HepG2 (cell line): ENCODE measurements around the gene P2RX7. TPM values are rescaled to one million over a fixed set of nuclear protein-coding genes. Genes with fewer than 3 reads are reported as not detected.

Experiments used
- ATF7-NPFF ChIP-seq: sonication (generic); formaldehyde crosslinking; IDR thresholded peaks from 2 replicates; pipeline ENCODE4 v1.8.1; 2023; ENCODE audit warnings: mild to moderate bottlenecking, low read depth, missing genetic modification reagents, moderate library complexity
- BHLHE40 ChIP-seq: IDR thresholded peaks from 2 replicates; pipeline ENCODE4 v1.6.1; 2011; ENCODE audit warnings: low read length, improper control_type of control experiment
- CBX2 ChIP-seq, 2 experiments: fragments of 200-600 bp in 1 of 2; sonication (generic); formaldehyde crosslinking in 1 of 2; IDR thresholded peaks; 2 replicates each; pipeline versions ENCODE4 v1.7.0 to v1.8.1; 2018 to 2022; ENCODE audit warnings: low read depth in 2 of 2, low read length in 1 of 2, mild to moderate bottlenecking in 1 of 2, missing genetic modification reagents in 1 of 2
- FOXA3 ChIP-seq: IDR thresholded peaks from 2 replicates; pipeline ENCODE4 v1.6.1; 2016; ENCODE audit warnings: missing genetic modification reagents, missing compliant biosample characterization
- KDM2A ChIP-seq: sonication (generic); formaldehyde crosslinking; IDR thresholded peaks from 2 replicates; pipeline ENCODE4 v1.4.0; 2020; ENCODE audit warnings: low read depth, missing genetic modification reagents, borderline replicate concordance
- MEF2D ChIP-seq: sonication (generic); formaldehyde crosslinking; IDR thresholded peaks from 2 replicates; pipeline ENCODE4 v1.5.1; 2020; ENCODE audit warnings: mild to moderate bottlenecking, missing genetic modification reagents
- SMARCC2 ChIP-seq: fragments of 450-650 bp; IDR thresholded peaks from 2 replicates; pipeline ENCODE4 v1.6.1; 2017; ENCODE audit warnings: antibody characterized with exemption, mild to moderate bottlenecking
- ZFAT ChIP-seq: sonication (generic); formaldehyde crosslinking; conservative IDR thresholded peaks from 2 replicates; pipeline ENCODE4 v1.8.1; 2023; ENCODE audit warnings: missing genetic modification reagents, inconsistent platforms
- ZNF644 ChIP-seq: IDR thresholded peaks from 2 replicates; pipeline ENCODE4 v1.6.1; 2016; ENCODE audit warnings: low read depth
- ZNF7 ChIP-seq: IDR thresholded peaks from 2 replicates; pipeline ENCODE4 v1.6.1; 2016; ENCODE audit warnings: missing biosample characterization, missing genetic modification reagents
- polyA plus RNA-seq, 8 experiments: library from polyadenylated mRNA; depleted of rRNA in 3 of 8; stranded (reverse) in 7 of 8; unstranded in 1 of 8; fragments of >200 nt; fragmentation: Illumina TruSeq in 4 of 8; extraction: Trizol in 4 of 8; gene quantifications; 2 replicates each; pipeline versions ENCODE4 v1.2.1 to v1.2.3, GENCODE V29; 2011 to 2016; ENCODE audit warnings: low read depth in 4 of 8, missing spikeins in 1 of 8, mixed read lengths in 1 of 8; ENCODE audit not compliant: insufficient read depth in 1 of 8
- total RNA-seq, 5 experiments: library from RNA; depleted of rRNA; stranded (reverse); fragments of >200 nt; fragmentation: Illumina TruSeq; extraction: Trizol; gene quantifications; 2 replicates each; pipeline ENCODE4 v1.2.3, GENCODE V29; 2016; ENCODE audit warnings: low read depth in 1 of 5
- TF ChIP-seq, protein P1 (sequence below): IDR thresholded peaks from 2 replicates; pipeline ENCODE4 v1.4.0; 2020; ENCODE audit warnings: mild to moderate bottlenecking, missing genetic modification reagents
- TF ChIP-seq, protein P2 (sequence below): sonication (generic); formaldehyde crosslinking; IDR thresholded peaks from 2 replicates; pipeline ENCODE4 v1.9.0; 2021; ENCODE audit warnings: missing genetic modification reagents, borderline replicate concordance
- TF ChIP-seq, protein P3 (sequence below): IDR thresholded peaks from 2 replicates; pipeline ENCODE4 v1.6.1; 2016; ENCODE audit warnings: missing compliant biosample characterization, missing genetic modification reagents, borderline replicate concordance
- TF ChIP-seq, protein P4 (sequence below): sonication (generic); formaldehyde crosslinking; IDR thresholded peaks from 2 replicates; pipeline ENCODE4 v1.9.0; 2022; ENCODE audit warnings: missing genetic modification reagents, mild to moderate bottlenecking, borderline replicate concordance
- TF ChIP-seq, protein P5 (sequence below): IDR thresholded peaks from 2 replicates; pipeline ENCODE4 v1.6.1; 2016; ENCODE audit warnings: low read depth, control low read depth

P2RX7 gene
- total and polyA plus RNA-seq, 2 of the 13 experiments (the other 11 are each of a cell fraction or from before 2014, with no cell fraction given) = 0.13 to 0.73 TPM

DNA sequence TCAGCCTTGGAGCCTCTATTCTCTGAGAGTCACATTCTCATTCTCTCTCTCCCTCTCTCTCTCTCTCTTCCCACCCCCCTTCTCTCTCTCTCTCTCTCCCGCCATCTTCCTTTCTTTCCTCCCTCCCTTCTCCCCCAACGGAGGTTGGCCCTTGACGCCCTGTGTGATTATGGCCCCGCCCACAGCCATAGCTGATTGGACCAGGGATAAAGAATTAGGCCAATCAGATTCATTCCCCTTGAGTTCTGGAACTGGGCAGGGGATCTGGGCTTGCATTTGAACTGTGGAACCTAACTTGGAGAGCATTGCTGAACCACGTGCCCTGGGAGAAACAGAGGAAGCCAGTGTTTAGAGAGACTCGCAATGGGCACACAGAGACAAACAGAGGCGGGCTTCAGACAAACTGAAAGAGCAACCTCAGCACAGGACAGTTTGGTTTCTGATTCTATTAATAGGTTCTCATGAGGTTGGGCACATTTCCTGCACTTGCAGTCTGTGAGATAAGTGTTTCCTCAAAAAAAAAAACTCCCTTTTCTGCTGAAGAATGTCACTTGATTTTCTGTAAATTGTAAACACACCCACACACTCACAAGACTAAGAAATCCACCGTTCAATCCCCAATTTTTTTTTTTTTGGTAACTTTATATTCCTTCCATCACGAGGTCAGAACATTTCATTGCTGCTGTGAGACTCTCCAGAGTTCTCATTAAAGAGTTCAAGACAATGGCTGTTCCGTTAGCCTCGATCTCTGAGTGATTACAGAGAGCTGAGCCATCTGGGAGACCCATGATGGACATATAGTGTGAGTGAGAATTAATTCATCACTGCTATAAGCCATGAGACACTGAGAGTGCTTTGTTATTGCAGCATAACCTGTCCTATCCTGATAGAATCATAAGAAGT lies 3.5 kb upstream of the P2RX7 start (continued):
- TF ChIP-seq MEF2D (CRISPR knock-in tag) = peak; percentile 49; the same call in 1 of the 2 replicates
- TF ChIP-seq, protein P1, sequence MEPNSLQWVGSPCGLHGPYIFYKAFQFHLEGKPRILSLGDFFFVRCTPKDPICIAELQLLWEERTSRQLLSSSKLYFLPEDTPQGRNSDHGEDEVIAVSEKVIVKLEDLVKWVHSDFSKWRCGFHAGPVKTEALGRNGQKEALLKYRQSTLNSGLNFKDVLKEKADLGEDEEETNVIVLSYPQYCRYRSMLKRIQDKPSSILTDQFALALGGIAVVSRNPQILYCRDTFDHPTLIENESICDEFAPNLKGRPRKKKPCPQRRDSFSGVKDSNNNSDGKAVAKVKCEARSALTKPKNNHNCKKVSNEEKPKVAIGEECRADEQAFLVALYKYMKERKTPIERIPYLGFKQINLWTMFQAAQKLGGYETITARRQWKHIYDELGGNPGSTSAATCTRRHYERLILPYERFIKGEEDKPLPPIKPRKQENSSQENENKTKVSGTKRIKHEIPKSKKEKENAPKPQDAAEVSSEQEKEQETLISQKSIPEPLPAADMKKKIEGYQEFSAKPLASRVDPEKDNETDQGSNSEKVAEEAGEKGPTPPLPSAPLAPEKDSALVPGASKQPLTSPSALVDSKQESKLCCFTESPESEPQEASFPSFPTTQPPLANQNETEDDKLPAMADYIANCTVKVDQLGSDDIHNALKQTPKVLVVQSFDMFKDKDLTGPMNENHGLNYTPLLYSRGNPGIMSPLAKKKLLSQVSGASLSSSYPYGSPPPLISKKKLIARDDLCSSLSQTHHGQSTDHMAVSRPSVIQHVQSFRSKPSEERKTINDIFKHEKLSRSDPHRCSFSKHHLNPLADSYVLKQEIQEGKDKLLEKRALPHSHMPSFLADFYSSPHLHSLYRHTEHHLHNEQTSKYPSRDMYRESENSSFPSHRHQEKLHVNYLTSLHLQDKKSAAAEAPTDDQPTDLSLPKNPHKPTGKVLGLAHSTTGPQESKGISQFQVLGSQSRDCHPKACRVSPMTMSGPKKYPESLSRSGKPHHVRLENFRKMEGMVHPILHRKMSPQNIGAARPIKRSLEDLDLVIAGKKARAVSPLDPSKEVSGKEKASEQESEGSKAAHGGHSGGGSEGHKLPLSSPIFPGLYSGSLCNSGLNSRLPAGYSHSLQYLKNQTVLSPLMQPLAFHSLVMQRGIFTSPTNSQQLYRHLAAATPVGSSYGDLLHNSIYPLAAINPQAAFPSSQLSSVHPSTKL (CRISPR knock-in tag) = peak; percentile 52
- TF ChIP-seq, protein P2, sequence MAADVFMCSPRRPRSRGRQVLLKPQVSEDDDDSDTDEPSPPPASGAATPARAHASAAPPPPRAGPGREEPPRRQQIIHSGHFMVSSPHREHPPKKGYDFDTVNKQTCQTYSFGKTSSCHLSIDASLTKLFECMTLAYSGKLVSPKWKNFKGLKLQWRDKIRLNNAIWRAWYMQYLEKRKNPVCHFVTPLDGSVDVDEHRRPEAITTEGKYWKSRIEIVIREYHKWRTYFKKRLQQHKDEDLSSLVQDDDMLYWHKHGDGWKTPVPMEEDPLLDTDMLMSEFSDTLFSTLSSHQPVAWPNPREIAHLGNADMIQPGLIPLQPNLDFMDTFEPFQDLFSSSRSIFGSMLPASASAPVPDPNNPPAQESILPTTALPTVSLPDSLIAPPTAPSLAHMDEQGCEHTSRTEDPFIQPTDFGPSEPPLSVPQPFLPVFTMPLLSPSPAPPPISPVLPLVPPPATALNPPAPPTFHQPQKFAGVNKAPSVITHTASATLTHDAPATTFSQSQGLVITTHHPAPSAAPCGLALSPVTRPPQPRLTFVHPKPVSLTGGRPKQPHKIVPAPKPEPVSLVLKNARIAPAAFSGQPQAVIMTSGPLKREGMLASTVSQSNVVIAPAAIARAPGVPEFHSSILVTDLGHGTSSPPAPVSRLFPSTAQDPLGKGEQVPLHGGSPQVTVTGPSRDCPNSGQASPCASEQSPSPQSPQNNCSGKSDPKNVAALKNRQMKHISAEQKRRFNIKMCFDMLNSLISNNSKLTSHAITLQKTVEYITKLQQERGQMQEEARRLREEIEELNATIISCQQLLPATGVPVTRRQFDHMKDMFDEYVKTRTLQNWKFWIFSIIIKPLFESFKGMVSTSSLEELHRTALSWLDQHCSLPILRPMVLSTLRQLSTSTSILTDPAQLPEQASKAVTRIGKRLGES (CRISPR knock-in tag) = peak; percentile 55; the same call in 1 of the 2 replicates
- no peak for TF ChIP-seq ZNF7
- no peak for TF ChIP-seq ZFAT (CRISPR knock-in tag)
- no peak for TF ChIP-seq CBX2 (IDR thresholded peaks at IDR 0.05; ENCODE audit: low read depth, low read length)
- TF ChIP-seq CBX2 (CRISPR knock-in tag; IDR thresholded peaks at IDR 0.05; ENCODE audit: low read depth) = no peak
- TF ChIP-seq, protein P3, sequence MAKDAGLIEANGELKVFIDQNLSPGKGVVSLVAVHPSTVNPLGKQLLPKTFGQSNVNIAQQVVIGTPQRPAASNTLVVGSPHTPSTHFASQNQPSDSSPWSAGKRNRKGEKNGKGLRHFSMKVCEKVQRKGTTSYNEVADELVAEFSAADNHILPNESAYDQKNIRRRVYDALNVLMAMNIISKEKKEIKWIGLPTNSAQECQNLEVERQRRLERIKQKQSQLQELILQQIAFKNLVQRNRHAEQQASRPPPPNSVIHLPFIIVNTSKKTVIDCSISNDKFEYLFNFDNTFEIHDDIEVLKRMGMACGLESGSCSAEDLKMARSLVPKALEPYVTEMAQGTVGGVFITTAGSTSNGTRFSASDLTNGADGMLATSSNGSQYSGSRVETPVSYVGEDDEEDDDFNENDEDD (CRISPR knock-in tag) = peak; percentile 84; the same call in 1 of the 2 replicates
- peak; percentile 92 for TF ChIP-seq ZNF644 (CRISPR knock-in tag)
- TF ChIP-seq KDM2A (CRISPR knock-in tag) = 0 out of 2 replicates have a peak, but pooled peaks have one; percentile 23
- 0 out of 2 replicates have a peak, but pooled peaks have one; percentile 39 for TF ChIP-seq ATF7-NPFF (CRISPR knock-in tag)
- no peak for TF ChIP-seq SMARCC2
- peak; percentile 41; the same call in 1 of the 2 replicates for TF ChIP-seq FOXA3
- TF ChIP-seq, protein P4, sequence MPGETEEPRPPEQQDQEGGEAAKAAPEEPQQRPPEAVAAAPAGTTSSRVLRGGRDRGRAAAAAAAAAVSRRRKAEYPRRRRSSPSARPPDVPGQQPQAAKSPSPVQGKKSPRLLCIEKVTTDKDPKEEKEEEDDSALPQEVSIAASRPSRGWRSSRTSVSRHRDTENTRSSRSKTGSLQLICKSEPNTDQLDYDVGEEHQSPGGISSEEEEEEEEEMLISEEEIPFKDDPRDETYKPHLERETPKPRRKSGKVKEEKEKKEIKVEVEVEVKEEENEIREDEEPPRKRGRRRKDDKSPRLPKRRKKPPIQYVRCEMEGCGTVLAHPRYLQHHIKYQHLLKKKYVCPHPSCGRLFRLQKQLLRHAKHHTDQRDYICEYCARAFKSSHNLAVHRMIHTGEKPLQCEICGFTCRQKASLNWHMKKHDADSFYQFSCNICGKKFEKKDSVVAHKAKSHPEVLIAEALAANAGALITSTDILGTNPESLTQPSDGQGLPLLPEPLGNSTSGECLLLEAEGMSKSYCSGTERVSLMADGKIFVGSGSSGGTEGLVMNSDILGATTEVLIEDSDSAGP (CRISPR knock-in tag) = no peak
- TF ChIP-seq, protein P5, sequence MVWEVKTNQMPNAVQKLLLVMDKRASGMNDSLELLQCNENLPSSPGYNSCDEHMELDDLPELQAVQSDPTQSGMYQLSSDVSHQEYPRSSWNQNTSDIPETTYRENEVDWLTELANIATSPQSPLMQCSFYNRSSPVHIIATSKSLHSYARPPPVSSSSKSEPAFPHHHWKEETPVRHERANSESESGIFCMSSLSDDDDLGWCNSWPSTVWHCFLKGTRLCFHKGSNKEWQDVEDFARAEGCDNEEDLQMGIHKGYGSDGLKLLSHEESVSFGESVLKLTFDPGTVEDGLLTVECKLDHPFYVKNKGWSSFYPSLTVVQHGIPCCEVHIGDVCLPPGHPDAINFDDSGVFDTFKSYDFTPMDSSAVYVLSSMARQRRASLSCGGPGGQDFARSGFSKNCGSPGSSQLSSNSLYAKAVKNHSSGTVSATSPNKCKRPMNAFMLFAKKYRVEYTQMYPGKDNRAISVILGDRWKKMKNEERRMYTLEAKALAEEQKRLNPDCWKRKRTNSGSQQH (CRISPR knock-in tag) = peak; percentile 37; the same call in 1 of the 2 replicates
- peak; percentile 43; the same call in 1 of the 2 replicates for TF ChIP-seq BHLHE40
